H1 (cell line): ENCODE data around the gene HOXB4. TPM values are rescaled to one million over a fixed set of nuclear protein-coding genes. Genes with fewer than 3 reads are reported as not detected.

Experiments used
- CTCF ChIA-PET: fragments of 300-600 bp; sonication (Branson Sonifier 250); formaldehyde crosslinking; loops from one replicate; lab custom pipeline; 2021; ENCODE audit not compliant: partially characterized antibody; lab: Charles Lee
- POLR2A ChIA-PET: fragments of 300-600 bp; sonication (Branson Sonifier 250); formaldehyde crosslinking; loops from one replicate; lab custom pipeline; 2021; ENCODE audit warnings: inconsistent platforms; ENCODE audit not compliant: partially characterized antibody; lab: Charles Lee
- DNase-seq, 2 experiments: peaks; one replicate each; pipeline versions ENCODE4 v3.0.0 to v3.0.0-alpha.2; 2010 to 2022; ENCODE audit warnings: low spot score in 2 of 2, low read depth in 1 of 2, mixed read lengths in 1 of 2
- FAIRE-seq: peaks from 2 replicates; lab custom pipeline; 2011; peaks lifted over from hg19 to GRCh38; lab: Jason Lieb, UNC
- H2AFZ ChIP-seq: 2 replicates; pipeline ENCODE4 v1.8.1; 2012; ENCODE audit warnings: low read length, inconsistent platforms
- H2AK5ac ChIP-seq: 2 replicates; pipeline ENCODE4 v1.6.1; 2013; ENCODE audit warnings: low read depth, low read length
- H2BK120ac ChIP-seq: replicated peaks from 2 replicates; pipeline ENCODE3; 2013; ENCODE audit warnings: low read depth, low read length, inconsistent platforms
- H2BK12ac ChIP-seq: 2 replicates; pipeline ENCODE4 v1.6.1; 2013; ENCODE audit warnings: low read depth, low read length
- H2BK15ac ChIP-seq: 2 replicates; pipeline ENCODE4 v1.6.1; 2013; ENCODE audit warnings: low read length
- H2BK20ac ChIP-seq: 2 replicates; pipeline ENCODE4 v1.6.1; 2013; ENCODE audit warnings: low read length
- H2BK5ac ChIP-seq: 2 replicates; pipeline ENCODE4 v1.6.1; 2013; ENCODE audit warnings: low read depth, low read length
- H3K14ac ChIP-seq: 2 replicates; pipeline ENCODE4 v1.6.1; 2013; ENCODE audit warnings: inconsistent platforms; ENCODE audit not compliant: insufficient read length
- H3K18ac ChIP-seq: 2 replicates; pipeline ENCODE4 v1.6.1; 2013; ENCODE audit warnings: low read length; ENCODE audit errors: extremely low read depth
- H3K23ac ChIP-seq: 2 replicates; pipeline ENCODE4 v1.6.1; 2013; ENCODE audit warnings: inconsistent platforms; ENCODE audit not compliant: insufficient read length
- H3K23me2 ChIP-seq: 2 replicates; pipeline ENCODE4 v1.6.1; 2013; ENCODE audit warnings: low read depth, low read length
- H3K27ac ChIP-seq: 2 replicates; pipeline ENCODE4 v1.6.1; 2011; ENCODE audit warnings: low read depth, low read length, inconsistent platforms
- H3K27me3 ChIP-seq, 4 experiments: replicated peaks in 1 of 4; 1 replicate in 1 of 4; 2 replicates in 3 of 4; pipeline versions ENCODE4 v1.6.1 to v1.8.1; 2011 to 2013; ENCODE audit warnings: low read length in 3 of 4, mild to moderate bottlenecking in 3 of 4, inconsistent platforms in 2 of 4, mixed read lengths in 2 of 4, moderate library complexity in 1 of 4; ENCODE audit not compliant: control insufficient read depth in 3 of 4, insufficient read depth in 3 of 4; ENCODE audit errors: extremely low read depth in 1 of 4
- H3K36me3 ChIP-seq, 4 experiments: 2 replicates each; pipeline versions ENCODE4 v1.6.1 to v1.8.1; 2011 to 2013; ENCODE audit warnings: mild to moderate bottlenecking in 4 of 4, low read length in 3 of 4, moderate library complexity in 2 of 4, control low read depth in 1 of 4, inconsistent platforms in 1 of 4; ENCODE audit not compliant: insufficient read depth in 4 of 4, control insufficient read depth in 2 of 4
- H3K4ac ChIP-seq: replicated peaks from 2 replicates; pipeline ENCODE3; 2013; ENCODE audit warnings: low read length, low read depth, mixed read lengths, inconsistent platforms; ENCODE audit not compliant: insufficient read length
- H3K4me1 ChIP-seq, 4 experiments: replicated peaks in 1 of 4; 1 replicate in 1 of 4; 2 replicates in 3 of 4; pipeline versions ENCODE4 v1.6.1 to v1.8.1; 2011 to 2013; ENCODE audit warnings: low read length in 3 of 4, inconsistent platforms in 2 of 4, mixed read lengths in 1 of 4; ENCODE audit not compliant: insufficient read depth in 4 of 4, control insufficient read depth in 3 of 4
- H3K4me2 ChIP-seq, 2 experiments: 2 replicates each; pipeline versions ENCODE4 v1.6.1 to v1.8.1; 2011 to 2013; ENCODE audit warnings: low read depth in 2 of 2, low read length in 2 of 2, control low read depth in 1 of 2, inconsistent platforms in 1 of 2, mild to moderate bottlenecking in 1 of 2; ENCODE audit not compliant: insufficient read depth in 1 of 2
- H3K4me3 ChIP-seq, 4 experiments: fragments of 200-600, 300-600 bp in 1 of 4; sonication (generic), shearing (Covaris generic), sonication (Bioruptor Twin) in 1 of 4; 2 replicates each; pipeline versions ENCODE4 v1.5.1 to v1.8.1; 2011 to 2016; ENCODE audit warnings: low read length in 4 of 4, low read depth in 3 of 4, control low read depth in 2 of 4, inconsistent platforms in 2 of 4, mild to moderate bottlenecking in 2 of 4, mixed read lengths in 1 of 4, moderate library complexity in 1 of 4; ENCODE audit not compliant: insufficient read depth in 2 of 4; ENCODE audit errors: extremely low read depth in 1 of 4
- H3K56ac ChIP-seq: replicated peaks from 2 replicates; pipeline ENCODE3; 2013; ENCODE audit warnings: low read depth, mild to moderate bottlenecking, mixed read lengths, low read length, inconsistent platforms; ENCODE audit not compliant: insufficient read length
- H3K79me1 ChIP-seq: 2 replicates; pipeline ENCODE4 v1.6.1; 2013; ENCODE audit warnings: low read depth, low read length, control low read depth
- H3K79me2 ChIP-seq, 2 experiments: 2 replicates each; pipeline versions ENCODE4 v1.6.1 to v1.8.1; 2012 to 2013; ENCODE audit warnings: low read length in 2 of 2, mild to moderate bottlenecking in 2 of 2, inconsistent platforms in 1 of 2; ENCODE audit not compliant: insufficient read depth in 2 of 2, control insufficient read depth in 1 of 2
- H3K9ac ChIP-seq, 4 experiments: replicated peaks in 1 of 4; 1 replicate in 1 of 4; 2 replicates in 3 of 4; pipeline versions ENCODE4 v1.6.1 to v1.8.1; 2011 to 2013; ENCODE audit warnings: low read depth in 3 of 4, low read length in 3 of 4, control low read depth in 2 of 4, mild to moderate bottlenecking in 2 of 4, moderate library complexity in 2 of 4, inconsistent platforms in 1 of 4; ENCODE audit errors: extremely low read depth in 1 of 4
- H3K9me3 ChIP-seq, 2 experiments: 2 replicates each; pipeline versions ENCODE4 v1.6.1 to v1.8.1; 2012 to 2013; ENCODE audit warnings: mild to moderate bottlenecking in 2 of 2, moderate library complexity in 2 of 2, control low read depth in 1 of 2, inconsistent platforms in 1 of 2, low read depth in 1 of 2, low read length in 1 of 2, mixed read lengths in 1 of 2; ENCODE audit not compliant: insufficient read depth in 2 of 2
- H4K20me1 ChIP-seq, 2 experiments: replicated peaks in 1 of 2; 2 replicates each; pipeline versions ENCODE3 to v1.8.1; 2011 to 2013; ENCODE audit warnings: inconsistent platforms in 2 of 2, low read length in 2 of 2, mild to moderate bottlenecking in 1 of 2; ENCODE audit not compliant: insufficient read depth in 2 of 2, control insufficient read depth in 1 of 2
- H4K5ac ChIP-seq: 2 replicates; pipeline ENCODE4 v1.6.1; 2013; ENCODE audit warnings: low read length, low read depth, mixed read lengths, inconsistent platforms; ENCODE audit not compliant: insufficient read length
- H4K8ac ChIP-seq: 2 replicates; pipeline ENCODE4 v1.8.0; 2013; ENCODE audit warnings: mild to moderate bottlenecking, moderate library complexity, low read length, inconsistent platforms; ENCODE audit not compliant: insufficient read depth; ENCODE audit errors: extremely low read depth
- H4K91ac ChIP-seq: replicated peaks from 2 replicates; pipeline ENCODE3; 2013; ENCODE audit warnings: low read length, mixed read lengths, inconsistent platforms; ENCODE audit not compliant: insufficient read length
- CEBPB ChIP-seq: IDR thresholded peaks from 2 replicates; pipeline ENCODE4 v1.6.1; 2012; ENCODE audit warnings: low read depth, low read length
- CHD2 ChIP-seq: IDR thresholded peaks from 2 replicates; pipeline ENCODE4 v1.6.1; 2012; ENCODE audit warnings: low read length, improper control_type of control experiment
- E2F6 ChIP-seq: IDR thresholded peaks from 2 replicates; pipeline ENCODE4 v1.6.1; 2012; ENCODE audit warnings: inconsistent platforms
- EP300 ChIP-seq, 2 experiments: IDR thresholded peaks; 1 replicate in 1 of 2; 2 replicates in 1 of 2; pipeline ENCODE4 v1.6.1; 2011 to 2012; ENCODE audit warnings: low read depth in 2 of 2, low read length in 2 of 2, mild to moderate bottlenecking in 2 of 2, borderline replicate concordance in 1 of 2, inconsistent platforms in 1 of 2, moderate library complexity in 1 of 2
- NRF1 ChIP-seq: IDR thresholded peaks from 2 replicates; pipeline ENCODE4 v1.6.1; 2011; ENCODE audit warnings: mild to moderate bottlenecking, low read depth, low read length, improper control_type of control experiment
- RAD21 ChIP-seq, 2 experiments: IDR thresholded peaks in 1 of 2; conservative IDR thresholded peaks in 1 of 2; 2 replicates each; pipeline ENCODE4 v1.6.1; 2011; ENCODE audit warnings: low read depth in 2 of 2, low read length in 2 of 2, improper control_type of control experiment in 1 of 2, inconsistent platforms in 1 of 2, mild to moderate bottlenecking in 1 of 2, moderate library complexity in 1 of 2
- SP2 ChIP-seq: IDR thresholded peaks from 2 replicates; pipeline ENCODE4 v1.6.1; 2012; ENCODE audit warnings: mild to moderate bottlenecking, low read length, inconsistent platforms
- SRF ChIP-seq: IDR thresholded peaks from 2 replicates; pipeline ENCODE4 v1.6.1; 2011; ENCODE audit warnings: mild to moderate bottlenecking, low read depth, low read length, moderate library complexity
- whole genome bisulfite sequencing, 2 experiments: shearing (Covaris generic) in 1 of 2; methylation state at CpG; one replicate each; pipeline versions ENCODE4 v1.1.6 to v1.1.7; 2013 to 2015; ENCODE audit warnings: low lambda C conversion rate in 2 of 2, mixed read lengths in 2 of 2, inconsistent platforms in 1 of 2, low coverage in 1 of 2, missing lambda C conversion rate in 1 of 2; ENCODE audit not compliant: insufficient replicate concordance in 2 of 2, insufficient coverage in 1 of 2, insufficient read length in 1 of 2; ENCODE audit errors: extremely low coverage in 1 of 2, missing lambda C conversion rate in 1 of 2; 5-methylcytosine and 5-hydroxymethylcytosine counted together
- polyA plus RNA-seq, 7 experiments: library from polyadenylated mRNA; depleted of rRNA in 3 of 7; stranded (reverse) in 5 of 7; unstranded in 2 of 7; fragments of >200 nt in 5 of 7; fragments of 200-250 nt in 2 of 7; gene quantifications; 1 replicate in 5 of 7; 2 replicates in 1 of 7; 4 replicates in 1 of 7; pipeline versions ENCODE4 v1.2.1 to v1.2.3, GENCODE V29; 2011 to 2013; ENCODE audit warnings: missing spikeins in 2 of 7, mixed read lengths in 2 of 7
- total RNA-seq: library from RNA; stranded (reverse); fragmentation: NEBNext Ultra II Directional; extraction: Animal tissue kit (Norgen Biotek cat#: 25700); gene quantifications from 2 replicates; pipeline ENCODE4 v1.2.1, GENCODE V29; 2021

Gene HOXB4
- total and polyA plus RNA-seq, 2 of the 8 experiments (the other 6 are each of a cell fraction or from before 2014, with no cell fraction given), result not detected

DNA sequence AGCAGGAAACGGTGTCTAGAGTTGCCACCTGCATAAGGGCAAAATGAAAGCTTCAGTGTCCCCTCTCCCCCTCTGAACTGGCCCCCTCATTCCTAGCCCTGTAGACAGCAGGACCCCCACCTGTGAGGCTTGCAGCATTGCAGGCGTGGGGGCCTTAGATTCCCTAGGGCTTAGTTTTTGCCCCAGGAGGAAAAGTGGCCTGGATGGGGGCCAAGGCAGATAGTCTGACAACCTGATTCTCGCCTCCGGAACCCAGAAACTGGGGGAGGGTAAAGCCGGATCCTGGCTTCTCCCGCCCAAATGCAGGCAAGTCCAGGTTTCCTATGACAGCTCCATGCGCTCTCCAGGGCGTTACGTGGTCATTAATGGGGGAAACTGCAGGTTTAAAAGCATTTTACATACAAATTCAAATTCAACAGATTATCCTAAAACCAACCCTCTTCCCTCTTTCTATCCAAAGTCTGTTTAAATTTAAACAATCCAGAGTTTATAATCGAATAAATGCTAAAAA is 27.3 kb upstream of the HOXB4 start:
- Histone ChIP-seq H3K79me2 (no peaks in the 10 kb centered on the region), H2AFZ (no peak overlapping the region)

More for the DNA sequence above, 27.3 kb upstream of the HOXB4 start:
- no peak overlapping the region for H3K56ac ChIP-seq
- POLR2A ChIA-PET, result no interaction called here
- H3K27me3 ChIP-seq, result peaks cover 97 to 100% (median 99%) of the 10 kb centered on the region in 4 experiments
- H3K4me1 ChIP-seq, result peaks cover 0 to 3% (median 1%) of the 10 kb centered on the region in 4 experiments; a peak in 4 of 7 replicates
- FAIRE-seq, result no peak
- CTCF ChIA-PET, result interaction anchor here (0.8 to 2.5 kb wide), 10 partner anchors 29 to 269 kb away, joined by 3 to 8 read pairs (median 4); no protein-coding TSS in a partner anchor
- H2BK12ac ChIP-seq, result no peak overlapping the region
- no peak overlapping the region for H3K23ac ChIP-seq
- H3K79me1 ChIP-seq, result no peaks in the 10 kb centered on the region
- H4K8ac ChIP-seq, result no peak overlapping the region
- H3K9ac ChIP-seq, result no peak overlapping the region
- H3K4ac ChIP-seq, result no peak overlapping the region
- no peak overlapping the region for H3K4me3 ChIP-seq
- H2BK5ac ChIP-seq, result no peak overlapping the region
- H3K4me2 ChIP-seq, result no peak overlapping the region
- peaks cover 0 to 7% (median 0%) of the 10 kb centered on the region in 4 experiments; a peak in 1 of 8 replicates for H3K36me3 ChIP-seq
- H3K23me2 ChIP-seq, result peaks cover 2% of the 10 kb centered on the region; the same call in 1 of the 2 replicates
- H2BK120ac ChIP-seq, result no peak overlapping the region
- no peak overlapping the region for H3K14ac ChIP-seq
- 12% methylated on average over 10 of the region's 10 CpGs; no CpG with 5 or more reads in 1 of the 2 experiments for WGBS, 2 experiments
- H2AK5ac ChIP-seq, result 0 out of 2 replicates have a peak overlapping the region, but pooled peaks have one; percentile 39
- H2BK20ac ChIP-seq, result no peak overlapping the region
- H2BK15ac ChIP-seq, result no peak overlapping the region
- no peaks in the 10 kb centered on the region for H3K9me3 ChIP-seq
- TF ChIP-seq CEBPB (no peak), NRF1 (no peak), E2F6 (peak; percentile 32; the same call in 1 of the 2 replicates), SP2 (no peak), RAD21 (IDR thresholded peaks at IDR 0.05 in 1 of 2, conservative IDR thresholded peaks at IDR 0.05 in 1 of 2; ENCODE audit: low read depth in 2 of 2, low read length in 2 of 2) (no peak), SRF (no peak), EP300 (IDR thresholded peaks at IDR 0.05; ENCODE audit: borderline replicate concordance in 1 of 2, low read depth in 2 of 2, low read length in 2 of 2) (no peak), CHD2 (no peak)
- H3K27ac ChIP-seq, result no peak overlapping the region
- peaks cover 23 to 47% of the 10 kb centered on the region in 2 experiments for H4K20me1 ChIP-seq
- H3K18ac ChIP-seq, result no peak overlapping the region
- no peak overlapping the region for H4K91ac ChIP-seq
- no peak overlapping the region for H4K5ac ChIP-seq
- no peak for DNase-seq
